ENCODE results near the gene MRAP.

GRCh38 chr21:32279377-32279680 lies 19.3 kb upstream of the MRAP start:
- TF ChIP-seq CTCF (IDR thresholded peaks at IDR 0.05) (no peak), POLR2A (IDR thresholded peaks at IDR 0.05) (no peak)
